GM19099 (cell line): Measurements from ENCODE around the gene CBX7.

Experiments used
- POLR2A ChIP-seq: IDR thresholded peaks from 3 replicates; pipeline ENCODE4 v1.6.1; 2011; ENCODE audit warnings: low read depth; ENCODE audit not compliant: insufficient read length; ENCODE audit errors: extremely low read depth

The CBX7 gene

DNA sequence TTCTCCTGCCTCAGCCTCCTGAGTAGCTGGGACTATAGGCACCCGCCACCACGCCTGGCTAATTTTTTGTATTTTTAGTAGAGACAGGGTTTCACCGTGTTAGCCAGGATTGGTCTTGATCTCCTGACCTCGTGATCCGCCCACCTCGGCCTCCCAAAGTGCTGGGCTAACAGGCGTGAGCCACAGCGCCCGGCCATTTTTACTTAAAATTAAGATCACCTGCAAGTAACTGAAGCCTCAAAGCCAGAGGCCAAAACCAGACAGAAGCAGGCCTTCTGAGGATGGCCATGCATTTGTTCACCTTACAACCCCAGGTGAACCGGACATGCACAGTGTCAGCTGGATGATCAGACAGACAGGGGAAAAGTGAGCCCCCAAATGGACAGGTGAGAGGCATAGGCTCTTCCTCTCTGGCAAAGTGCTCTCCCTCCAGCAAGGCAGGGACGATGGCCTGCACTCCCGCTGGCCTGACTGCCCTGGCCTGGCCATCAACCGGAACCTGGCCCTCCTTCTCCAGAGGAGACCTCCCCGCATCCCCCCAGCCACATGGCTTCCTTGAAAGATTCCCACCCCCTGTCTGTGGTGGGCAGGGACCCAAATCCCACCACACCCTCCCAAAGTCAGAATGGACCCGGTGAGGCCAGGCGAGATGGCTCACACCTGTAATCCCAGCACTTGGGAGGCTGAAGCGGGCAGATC is 29.6 kb downstream of the CBX7 start:
- TF ChIP-seq POLR2A: no peak

- TF ChIP-seq POLR2A: no peak
Measured at GRCh38 chr22:39120983-39121382, 31.5 kb downstream of the CBX7 start.

GRCh38 chr22:39117585-39118191 is 34.8 kb downstream of the CBX7 start:
- TF ChIP-seq POLR2A: no peak

DNA sequence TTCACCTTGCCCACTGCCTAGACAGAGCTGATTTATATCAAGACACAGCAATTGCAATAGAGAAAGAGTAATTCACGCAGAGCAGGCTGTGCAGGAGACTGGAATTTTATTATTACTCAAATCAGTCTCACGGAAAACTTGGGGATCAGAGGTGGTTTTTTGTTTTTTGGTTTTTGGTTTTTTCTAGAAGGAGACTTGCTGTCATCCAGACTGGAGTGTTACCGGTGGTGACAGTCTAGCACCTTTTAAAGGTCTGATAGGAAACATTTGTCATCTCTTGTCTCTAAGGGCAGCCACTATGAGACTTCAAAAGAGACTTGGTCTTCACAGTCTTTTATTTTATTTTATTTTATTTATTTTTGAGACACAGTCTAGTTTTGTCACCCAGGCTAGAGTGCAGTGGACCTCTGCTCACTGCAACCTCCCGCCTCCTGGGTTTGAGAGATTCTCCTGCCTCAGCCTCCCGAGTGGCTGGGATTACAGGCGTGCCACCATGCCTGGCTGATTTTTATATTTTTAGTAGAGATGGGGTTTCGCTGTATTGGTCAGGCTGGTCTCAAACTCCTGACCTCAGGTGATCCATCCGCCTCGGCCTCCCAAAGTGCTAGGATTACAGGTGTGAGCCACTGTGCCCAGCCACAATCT is 36.4 kb downstream of the CBX7 start:
- no peak for TF ChIP-seq POLR2A

DNA sequence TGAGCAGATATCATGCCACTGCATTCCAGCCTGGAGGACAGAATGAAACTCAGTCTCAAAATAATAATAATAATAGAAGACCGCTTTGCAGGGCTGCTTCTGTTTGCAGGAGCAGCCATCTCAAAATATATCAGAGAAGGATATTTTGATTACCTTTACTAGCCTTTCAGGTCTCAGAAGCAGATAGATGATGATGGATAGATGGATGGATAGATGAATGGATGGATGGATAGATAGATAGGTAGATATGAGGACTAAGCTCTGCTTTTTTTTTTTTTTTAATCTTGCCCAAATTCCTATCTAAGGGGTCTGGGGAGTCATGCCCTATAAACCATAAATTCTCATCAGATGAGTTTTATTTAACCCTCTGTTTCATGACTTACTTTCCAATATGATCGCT is 36.9 kb downstream of the CBX7 start:
- TF ChIP-seq POLR2A: no peak

GRCh38 chr22:39114112-39114511 is 38.4 kb downstream of the CBX7 start:
- no peak for TF ChIP-seq POLR2A

DNA sequence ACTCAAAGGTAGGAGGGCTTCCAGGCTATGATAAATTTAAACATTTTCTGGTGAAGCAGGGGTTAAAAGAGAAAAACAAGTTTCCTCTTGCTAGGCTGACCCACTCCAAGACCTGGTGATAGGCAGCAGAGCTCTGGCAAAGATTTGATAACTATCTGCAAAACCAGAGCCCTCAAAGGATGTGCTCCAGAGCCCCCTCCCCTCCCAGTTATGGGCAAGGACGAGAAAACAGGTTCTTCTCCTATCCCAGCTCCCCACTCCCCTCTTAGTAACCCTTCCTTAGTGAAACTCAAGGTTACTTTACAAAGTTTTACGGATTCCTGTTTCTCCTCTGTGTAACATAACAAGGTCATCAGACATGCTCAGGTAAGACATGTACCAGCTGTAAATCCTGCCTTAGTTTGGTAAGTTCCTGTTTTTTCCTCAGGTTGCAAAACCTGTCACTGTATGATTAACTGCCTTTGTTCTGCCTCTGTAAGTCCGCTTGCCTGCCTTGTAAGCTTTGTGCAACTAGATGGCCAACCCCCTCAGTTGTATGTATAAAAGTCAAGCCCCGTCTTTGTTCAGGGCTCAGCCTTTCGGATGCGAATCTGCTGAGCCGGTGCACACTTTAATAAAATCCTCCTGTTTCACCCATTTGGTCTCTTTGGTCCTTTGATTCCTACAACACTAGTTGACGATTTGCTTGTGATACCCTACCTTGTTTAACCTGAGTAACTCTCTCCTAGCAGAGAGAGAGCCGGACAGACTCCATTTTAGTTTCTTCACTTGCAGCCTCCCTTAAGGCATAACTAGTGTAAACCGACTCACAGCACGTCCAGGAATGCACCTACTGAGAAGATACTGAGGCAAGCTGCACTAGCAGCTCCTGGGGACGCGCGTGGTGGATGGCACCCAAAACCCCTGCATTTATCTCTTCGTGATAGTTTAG is 41.6 kb downstream of the CBX7 start:
- TF ChIP-seq POLR2A: no peak

DNA sequence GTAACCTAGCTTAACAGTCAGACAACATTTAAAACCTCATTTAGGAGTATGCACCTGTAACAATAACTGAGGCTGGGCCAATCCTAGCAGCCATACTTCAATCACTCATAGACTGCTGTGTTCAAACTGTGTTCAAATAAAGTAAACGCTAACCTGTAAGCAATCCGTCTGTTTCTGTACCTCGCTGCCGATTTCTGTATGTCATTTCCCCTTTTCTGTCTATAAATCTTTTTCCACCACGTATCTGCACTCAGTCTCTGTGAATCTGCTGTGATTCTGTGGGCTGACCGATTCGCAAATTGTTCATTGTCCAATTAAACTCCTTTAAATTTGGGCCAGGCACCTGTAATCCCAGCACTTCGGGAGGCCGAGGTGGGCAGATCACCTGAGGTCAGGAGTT is 43.1 kb downstream of the CBX7 start:
- TF ChIP-seq POLR2A: no peak

DNA sequence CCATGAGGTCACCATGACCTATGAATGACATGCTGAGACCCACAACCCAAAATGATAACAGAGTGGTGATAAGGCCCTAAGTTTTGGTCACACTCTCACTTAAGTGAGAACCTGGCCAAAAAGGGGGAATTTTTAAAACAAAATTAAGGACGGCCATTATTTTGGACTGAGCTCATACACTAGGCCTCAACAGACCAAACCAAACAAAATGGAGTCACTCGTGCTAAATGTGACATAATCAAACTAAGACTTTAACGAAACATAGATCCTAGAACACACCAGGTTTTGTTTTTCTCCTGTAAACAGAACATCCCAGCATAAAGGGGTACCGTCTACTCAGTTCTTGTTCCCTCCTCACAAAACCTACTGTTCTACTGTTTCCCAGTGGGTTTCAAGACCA is 44.0 kb downstream of the CBX7 start:
- no peak for TF ChIP-seq POLR2A

GRCh38 chr22:39106326-39106725 is 46.2 kb downstream of the CBX7 start:
- no peak for TF ChIP-seq POLR2A

- no peak for TF ChIP-seq POLR2A
Measured at GRCh38 chr22:39103431-39103830, 49.0 kb downstream of the CBX7 start.

- TF ChIP-seq POLR2A: no peak
Measured at GRCh38 chr22:39101226-39101625, 51.3 kb downstream of the CBX7 start.

DNA sequence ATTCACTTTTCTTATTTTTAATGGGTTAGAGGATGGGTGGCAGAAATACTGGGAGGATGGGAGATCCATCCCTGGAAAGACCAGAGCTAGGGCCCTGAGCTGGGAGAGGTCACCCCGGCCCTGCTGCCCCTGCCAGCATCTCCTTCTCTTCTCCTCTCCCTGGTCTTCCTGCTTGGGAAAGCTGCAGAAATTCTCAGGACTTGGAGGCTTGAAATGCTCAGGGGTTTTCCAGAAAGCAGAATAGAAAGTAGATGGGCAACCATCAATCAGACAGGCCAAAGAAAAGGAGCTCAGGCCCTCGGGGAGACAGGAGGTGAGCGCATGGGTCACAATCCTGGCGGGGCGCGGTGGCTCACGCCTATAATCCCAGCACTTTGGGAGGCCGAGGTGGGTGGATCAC is 53.9 kb downstream of the CBX7 start:
- TF ChIP-seq POLR2A: no peak

DNA sequence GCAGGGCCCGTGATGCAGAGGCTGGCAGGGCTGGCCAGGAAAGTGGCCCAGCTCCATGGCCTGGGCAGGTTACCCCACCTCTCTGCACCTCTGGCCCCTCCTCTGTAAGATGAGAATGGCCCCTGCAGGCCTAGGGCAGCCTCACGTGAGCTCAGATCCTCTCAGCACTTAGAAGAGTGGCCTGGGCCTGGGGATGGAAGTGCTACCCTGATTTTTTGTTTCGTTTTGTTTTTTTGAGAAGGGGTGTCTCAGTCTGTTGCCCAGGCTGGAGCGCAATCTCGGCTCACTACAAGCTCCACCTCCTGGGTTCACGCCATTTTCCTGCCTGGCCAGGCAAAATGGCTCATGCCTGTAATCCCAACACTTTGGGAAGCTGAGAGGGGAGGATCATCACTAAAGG is 54.5 kb downstream of the CBX7 start:
- no peak for TF ChIP-seq POLR2A
